Nucleus accumbens (tissue), 56 donors: ENCODE measurements around the gene GALNT17.

Source experiments
- DNase-seq, 56 donors: peaks; one replicate each; lab custom pipeline; 2025; lab: John Stamatoyannopoulos, UW

The GALNT17 gene

DNA sequence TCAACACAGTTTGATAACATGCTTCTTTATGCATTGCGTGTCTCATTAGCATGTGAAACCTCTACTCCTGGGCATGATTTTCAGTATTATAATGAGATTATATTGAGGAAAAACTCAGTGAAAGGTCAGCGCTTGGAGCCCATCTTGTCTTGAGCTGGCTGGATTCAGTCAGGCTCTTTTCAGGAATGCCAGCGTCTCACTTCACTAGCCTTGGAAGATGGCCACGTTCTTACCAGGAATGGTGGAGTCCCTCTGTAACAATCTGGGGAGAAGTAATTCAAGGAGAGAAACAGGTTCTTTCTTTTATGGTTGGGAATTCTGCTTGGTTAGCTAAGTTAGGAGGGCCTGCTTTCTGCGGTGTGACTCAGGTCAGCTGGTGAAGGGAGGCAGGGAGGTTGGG is 241.0 kb downstream of the GALNT17 start:
- DNase-seq, result no peak

DNA sequence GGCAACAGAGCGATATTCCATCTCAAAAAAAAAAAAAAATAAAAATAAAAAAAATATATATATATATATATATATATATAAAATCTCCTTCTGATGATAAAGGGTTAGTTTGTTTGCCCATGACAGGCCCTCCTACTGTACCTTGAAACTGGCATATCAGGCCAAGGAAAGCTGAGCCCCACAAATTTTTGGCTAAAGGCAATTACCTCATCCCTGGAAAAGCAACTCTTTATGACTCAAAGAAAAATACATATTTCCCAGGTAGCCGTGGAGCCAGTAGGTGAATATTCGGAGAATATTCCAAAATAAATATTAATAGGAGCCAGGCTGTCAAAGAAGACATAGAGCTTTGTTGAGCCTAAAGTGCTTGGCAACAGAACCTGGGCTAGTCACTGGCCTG is 245.1 kb downstream of the GALNT17 start:
- no peak for DNase-seq

DNA sequence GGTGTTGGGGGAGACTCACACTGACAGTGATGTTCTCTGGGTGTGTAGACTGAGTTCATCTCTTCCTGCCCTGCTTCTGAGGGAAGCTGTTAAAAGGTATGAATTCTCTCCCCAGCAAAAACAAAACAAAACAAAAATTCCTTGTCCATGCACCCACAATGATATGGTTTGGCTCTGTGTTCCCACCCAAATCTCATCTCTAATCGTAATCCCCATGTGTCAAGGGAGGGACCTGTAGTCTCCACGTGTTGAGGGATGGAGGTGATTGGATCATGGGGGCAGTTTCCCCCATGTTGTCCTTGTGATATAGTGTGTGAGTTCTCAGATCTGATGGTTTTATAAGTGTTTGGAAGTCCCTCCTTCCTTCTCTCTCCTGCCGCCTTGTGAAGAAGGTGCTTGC is 245.5 kb downstream of the GALNT17 start:
- no peak for DNase-seq

DNA sequence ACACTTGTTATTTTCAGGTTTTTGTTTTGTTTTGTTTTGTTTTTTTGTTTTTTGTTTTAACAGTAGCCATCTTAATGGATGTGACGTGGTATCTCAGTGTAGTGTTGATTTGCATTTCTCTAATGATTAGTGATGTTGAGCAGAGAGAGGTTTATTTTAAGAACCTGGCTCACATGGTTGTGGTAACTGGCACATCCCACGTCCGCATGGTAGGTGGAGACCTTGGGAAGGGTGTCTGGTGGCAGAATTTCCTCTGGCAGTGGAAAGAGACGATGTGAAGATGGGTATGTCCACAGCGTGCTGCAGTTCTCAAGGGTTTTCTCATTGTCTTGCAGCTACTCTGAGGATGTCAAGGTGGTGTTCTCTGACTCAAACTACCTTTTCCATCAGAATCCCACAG is 252.2 kb downstream of the GALNT17 start:
- DNase-seq, result peak in 7 of 56 donors; percentile 6 to 45 (median 14)

DNA sequence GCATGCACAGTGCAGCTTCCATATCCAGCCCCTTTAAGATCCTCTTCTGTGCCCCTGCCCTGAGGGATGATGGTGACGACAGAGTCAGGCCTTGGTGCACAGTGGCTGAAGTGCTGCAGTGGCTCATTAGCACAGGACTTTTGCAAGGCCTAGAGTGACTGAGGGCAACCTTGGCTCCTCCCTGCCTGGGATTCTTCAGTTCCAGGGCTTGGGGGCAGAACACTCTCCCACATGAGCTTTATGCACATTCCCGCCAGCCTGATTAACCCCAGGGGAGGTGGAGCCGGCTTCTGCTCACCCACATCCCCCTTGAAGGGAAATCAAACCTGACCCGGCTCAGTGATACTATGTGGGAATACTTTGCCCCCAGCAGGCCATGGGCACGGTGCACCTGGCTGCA is 253.4 kb downstream of the GALNT17 start:
- no peak for DNase-seq

DNA sequence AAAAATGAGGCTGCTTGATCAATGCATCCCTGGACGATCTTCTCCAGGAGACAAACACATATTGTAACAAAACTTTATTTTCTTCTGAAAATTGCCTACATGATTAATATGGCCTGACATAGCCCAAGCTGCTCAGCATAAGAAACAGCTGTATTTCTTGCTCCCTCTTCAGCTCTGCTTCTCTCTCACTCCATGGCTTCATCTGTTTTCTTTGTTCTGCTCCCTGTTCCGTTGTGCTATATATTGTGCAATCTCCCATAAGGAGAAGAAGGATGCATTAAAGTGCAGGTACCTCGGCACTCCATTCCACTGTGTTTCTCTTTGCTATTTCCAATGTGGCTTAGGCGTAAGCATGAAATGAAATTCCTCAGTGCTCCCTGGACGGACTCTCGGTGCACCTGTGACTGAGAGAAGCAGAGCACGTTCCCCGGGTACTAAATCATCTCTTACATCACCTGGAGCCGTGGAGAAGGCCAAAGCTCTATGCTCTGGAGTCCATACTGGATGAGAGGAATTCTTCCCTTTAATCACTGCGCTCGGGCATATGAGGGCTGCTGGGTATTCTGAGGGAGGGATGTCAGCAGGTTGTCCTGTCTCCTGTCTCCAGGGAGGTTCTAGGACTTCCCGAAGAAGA is 254.3 kb downstream of the GALNT17 start:
- DNase-seq, result no peak

- DNase-seq, result peak in 1 of 56 donors; percentile 6
Observed at GRCh38 chr7:71388181-71388580, 256.2 kb downstream of the GALNT17 start.

DNA sequence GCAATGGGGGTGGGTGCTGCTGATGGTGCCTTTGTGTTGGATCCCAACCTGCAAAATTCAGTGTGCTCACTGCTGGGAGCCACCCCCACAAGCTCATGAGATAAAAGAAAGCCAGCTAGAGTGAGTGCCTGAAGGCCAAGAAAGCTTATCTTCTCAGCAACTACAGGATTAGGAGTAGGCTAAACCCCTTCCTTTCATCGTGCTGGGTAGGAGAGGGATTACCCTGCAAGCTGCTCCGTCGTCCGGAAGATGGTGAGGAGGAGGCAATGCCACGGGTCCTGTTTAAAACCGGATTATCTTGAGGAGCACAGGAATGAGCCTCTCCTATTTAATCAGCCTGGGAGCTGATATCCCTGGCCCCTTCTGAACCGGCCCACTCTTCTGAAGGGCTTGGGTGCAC is 258.0 kb downstream of the GALNT17 start:
- DNase-seq, result no peak

DNA sequence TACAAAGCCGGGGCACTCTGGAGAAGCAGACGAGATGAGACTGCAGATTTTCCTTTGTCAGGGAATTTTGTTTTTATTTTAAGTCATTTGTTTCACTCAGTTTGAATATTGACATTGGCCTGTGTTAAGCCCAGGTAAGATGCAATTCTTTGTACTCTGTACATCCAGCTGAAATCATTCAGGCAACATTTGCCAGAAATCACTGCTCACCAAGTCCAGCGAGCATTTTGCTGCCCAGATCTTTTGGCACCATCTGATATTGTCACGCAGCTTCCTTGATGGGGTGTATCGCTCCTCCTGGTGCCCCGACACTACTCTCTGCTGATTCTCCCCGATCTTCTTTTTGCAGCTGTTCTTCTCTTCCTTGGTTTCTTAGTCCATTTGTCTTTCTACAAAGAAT is 261.7 kb downstream of the GALNT17 start:
- DNase-seq, result no peak

DNA sequence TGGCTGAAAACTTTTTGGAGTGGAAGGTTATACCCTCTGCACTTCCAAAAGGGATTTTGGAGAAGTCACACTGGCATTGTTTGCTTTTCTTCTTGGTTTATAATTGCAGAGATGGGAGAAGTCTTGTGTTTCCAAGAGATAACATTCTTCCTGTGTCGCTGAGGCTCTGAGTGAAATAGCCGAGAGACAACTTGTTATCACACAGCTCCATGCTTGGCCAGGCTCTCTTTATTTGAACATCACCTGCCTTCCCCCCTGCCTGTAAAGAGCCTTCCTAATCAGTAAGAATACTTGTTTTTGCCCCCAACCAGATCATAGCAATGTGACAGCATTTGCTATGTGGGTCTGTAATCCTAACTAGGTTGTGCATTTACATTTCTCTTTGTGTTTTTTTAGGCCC is 270.7 kb downstream of the GALNT17 start:
- no peak for DNase-seq

- DNase-seq, result no peak
Observed at GRCh38 chr7:71403202-71403946, 271.4 kb downstream of the GALNT17 start.

DNA sequence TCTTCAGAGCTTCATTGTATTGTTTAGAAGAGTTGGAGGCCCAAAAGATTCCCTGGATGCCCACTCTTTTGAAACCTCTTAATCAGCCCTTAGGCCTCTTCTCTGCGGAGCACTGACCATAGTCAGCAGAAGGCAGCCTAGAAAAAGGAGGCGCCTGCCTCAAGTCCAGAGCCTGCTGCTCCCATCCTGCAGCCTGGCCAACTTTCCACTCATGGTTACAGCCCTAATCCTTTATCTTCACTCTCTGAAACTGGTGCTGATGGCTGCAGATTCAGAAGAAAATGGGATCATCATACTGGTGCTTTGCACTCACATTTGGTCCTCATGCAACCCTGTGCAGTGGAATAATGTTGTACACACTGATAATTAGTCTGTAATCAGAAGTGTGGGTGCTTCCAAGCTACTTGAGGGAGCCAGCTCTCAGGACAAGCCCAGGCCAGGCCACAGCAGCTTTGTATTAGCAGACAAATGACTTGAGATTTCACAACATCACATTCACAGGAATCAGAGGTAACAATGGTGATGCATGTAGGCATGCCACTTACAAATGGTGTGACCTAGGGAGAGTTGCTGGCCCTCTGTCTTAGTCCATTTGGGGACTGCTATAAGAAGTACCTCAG is 272.9 kb downstream of the GALNT17 start:
- DNase-seq, result no peak

GRCh38 chr7:71408271-71408670 is 276.3 kb downstream of the GALNT17 start:
- no peak for DNase-seq

DNA sequence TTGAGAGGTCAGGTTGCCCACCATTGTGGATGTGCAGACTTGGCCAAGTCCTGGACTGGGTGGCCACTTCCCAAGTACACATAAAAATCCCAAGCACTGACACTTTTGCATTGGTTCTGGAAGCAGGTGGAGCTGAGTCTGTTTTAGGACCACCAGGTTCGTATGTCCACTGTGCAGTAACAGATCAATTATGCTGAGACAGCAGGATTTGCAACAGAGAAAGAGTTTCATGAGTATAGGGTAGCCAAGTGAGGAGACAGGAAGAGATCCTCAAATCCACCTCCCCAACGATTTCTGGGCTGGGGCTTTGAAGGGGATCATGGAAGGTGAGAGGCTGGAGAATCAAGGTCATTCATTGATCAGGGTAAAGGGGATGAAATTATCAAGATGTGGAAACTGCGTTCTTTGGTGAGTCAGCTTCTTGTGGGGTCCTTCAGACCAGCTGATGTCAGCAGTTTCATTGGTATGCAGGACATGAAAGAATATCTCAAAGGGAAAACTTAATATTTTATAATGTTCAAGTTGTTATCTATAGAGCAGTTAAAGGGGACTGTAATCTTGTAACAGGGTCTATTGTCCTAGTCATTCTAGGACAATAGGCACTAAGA is 277.7 kb downstream of the GALNT17 start:
- DNase-seq, result no peak

DNA sequence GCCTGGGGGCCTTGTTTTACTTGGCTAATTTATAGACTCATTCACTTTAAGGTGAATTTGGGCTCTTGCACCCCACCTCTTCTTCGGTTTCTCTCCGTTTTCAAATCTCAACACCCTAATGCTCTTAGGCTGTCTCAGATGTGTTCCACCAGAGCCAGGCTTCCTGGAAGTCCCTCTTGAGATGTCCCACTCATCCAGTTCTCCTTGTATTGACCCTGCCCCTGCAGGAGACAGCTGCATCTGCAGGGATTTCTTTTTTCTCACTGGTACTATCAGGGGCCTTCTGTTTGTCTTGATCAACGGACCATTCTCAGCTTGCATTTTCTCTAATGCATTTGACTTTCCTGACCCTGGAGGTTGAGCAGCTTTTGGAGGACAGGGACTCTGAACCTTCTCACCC is 279.5 kb downstream of the GALNT17 start:
- DNase-seq, result no peak

DNA sequence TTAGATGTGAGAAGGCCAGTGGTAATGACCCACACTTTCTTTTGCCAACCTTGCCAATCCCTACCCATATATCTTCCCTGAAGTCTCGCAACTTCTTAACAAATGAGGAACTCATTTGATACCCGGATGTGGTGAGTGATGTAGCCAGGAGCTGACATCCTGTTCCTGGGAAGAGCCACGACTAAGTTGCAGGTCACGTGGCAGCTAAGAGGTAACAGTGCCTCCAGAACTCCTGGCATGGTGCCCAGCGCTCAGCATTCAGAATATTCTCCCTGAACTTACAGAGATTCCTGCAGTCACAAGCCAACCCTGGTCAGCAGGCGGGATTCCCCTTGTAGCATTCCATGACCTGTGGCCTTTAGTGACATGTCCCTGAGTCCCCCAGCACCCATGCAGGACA is 282.5 kb downstream of the GALNT17 start:
- DNase-seq, result peak in 2 of 56 donors; percentile 3 to 9

DNA sequence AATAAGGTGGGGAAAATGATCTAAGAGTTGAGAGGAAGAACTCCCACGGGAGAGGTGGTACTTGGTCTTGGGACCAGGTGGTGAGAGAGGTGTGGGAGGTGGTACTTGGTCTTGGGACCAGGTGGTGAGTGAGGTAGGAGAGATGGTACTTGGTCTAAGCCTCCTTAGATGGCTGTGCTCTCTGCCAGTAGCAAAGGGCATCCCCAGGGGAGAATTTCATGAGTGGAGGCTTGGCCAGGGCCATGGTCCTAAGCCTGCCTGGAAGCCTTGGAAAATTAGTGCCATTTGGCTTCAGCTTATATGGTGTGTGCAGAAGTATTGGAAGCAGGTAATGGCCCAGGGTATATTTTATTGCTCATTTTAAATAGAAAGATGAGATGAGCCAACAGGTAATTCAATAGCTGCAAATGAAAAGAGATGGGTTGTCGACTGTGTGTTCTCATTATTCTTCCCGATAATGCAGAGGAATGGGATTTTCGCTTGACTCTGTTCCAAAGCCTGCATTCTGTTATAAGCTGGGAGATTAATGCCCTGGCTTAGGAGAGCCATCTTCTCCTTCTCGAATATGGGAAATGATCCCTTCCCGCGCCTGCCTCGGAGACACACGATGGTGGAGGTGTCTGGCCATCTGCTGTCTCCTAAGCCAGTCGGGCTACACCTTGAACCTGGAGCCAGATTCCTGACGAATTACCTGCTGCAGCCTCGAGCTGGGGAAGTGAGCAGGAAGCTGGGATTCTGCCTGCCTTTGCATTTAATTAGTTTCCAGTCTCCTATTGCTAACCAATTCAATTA is 287.8 kb downstream of the GALNT17 start:
- DNase-seq, result no peak

GRCh38 chr7:71422104-71422503 is 290.2 kb downstream of the GALNT17 start:
- no peak for DNase-seq

DNA sequence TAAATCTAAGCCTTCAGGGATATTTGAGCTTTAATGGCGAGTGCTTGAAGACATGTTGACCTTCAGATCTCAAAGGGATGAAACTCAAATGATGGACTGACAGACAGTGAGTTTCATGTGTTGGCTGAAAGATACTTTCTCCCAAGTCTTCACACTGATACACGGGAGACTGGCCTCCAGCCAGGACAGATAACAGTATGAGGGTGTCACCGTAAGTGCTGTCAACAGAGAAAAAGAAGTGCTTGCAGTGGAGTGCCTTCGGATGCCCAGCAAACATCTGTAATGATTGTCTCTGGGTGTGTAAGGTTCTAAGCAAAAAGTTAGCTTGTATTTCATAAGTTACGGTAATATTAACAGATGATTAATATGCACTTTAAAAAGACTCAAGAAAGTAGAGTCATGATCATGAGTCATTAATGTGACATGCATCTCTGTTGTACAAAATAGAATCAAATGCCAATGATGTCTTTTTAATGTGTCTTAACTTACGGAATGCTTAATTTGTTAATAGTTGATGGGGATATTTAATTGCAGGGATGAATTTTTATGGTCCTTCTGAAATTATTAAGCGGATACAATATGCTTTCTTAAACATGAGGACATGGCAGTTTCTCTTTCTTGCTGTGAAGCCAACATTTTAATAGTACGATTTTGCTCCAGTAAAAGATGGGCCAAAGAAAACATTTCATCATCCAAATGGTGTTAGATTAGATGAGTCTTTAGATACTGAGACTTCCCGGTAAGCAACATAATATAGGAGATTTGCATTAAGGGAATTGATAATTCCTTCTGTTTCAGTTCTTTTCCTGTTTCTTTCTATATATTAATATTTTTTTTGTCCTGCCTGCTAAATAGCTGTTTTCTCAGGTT is 292.5 kb downstream of the GALNT17 start:
- DNase-seq, result no peak

DNA sequence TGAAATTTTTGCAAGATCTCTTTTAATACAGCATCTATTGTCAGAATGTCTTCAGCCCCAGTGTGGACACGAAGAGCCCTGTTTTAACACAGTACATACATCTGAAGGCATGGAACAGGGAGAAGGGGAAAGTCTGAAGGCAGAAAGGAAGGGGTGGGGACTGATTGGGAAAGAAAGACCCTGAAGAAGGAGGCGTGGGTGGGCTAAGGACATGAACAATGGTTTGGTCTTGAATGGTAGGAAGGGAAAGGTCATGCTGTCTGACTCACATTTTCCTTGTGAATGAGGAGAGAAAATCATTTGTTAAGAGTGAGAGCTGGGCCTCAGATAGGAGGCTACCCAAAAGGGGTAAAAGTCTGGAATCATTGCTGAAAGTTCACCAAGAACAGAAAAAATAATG is 297.1 kb downstream of the GALNT17 start:
- no peak for DNase-seq
